ENCODE measurements around the gene STOX1.
"Not testable (repeated sequence)": the region's sequence is repeated elsewhere in the genome, so short reads cannot be mapped to it uniquely, and the experiment has no call there.

Gene STOX1

DNA sequence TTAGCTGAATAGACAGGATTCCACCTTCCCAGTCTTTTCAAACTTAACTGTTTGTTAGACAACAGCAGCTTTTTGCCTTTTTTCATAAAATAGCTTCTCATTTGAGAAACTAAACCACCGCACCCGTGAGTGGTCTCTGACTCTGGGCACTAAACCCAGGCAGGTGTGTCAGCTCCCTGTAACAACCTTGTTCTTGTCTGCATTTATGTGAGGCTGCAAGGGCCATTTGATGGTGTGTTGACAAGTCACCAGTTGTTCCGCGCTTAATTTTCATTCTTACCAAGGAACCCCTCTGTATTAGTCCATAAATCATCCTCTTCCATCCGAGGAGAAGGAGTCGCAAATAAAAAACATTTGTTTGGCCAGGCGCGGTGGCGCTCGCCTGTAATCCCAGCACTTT, 1.5 kb downstream of the STOX1 start:
- no peak for DNase-seq (ENCODE audit: low read depth)

DNA sequence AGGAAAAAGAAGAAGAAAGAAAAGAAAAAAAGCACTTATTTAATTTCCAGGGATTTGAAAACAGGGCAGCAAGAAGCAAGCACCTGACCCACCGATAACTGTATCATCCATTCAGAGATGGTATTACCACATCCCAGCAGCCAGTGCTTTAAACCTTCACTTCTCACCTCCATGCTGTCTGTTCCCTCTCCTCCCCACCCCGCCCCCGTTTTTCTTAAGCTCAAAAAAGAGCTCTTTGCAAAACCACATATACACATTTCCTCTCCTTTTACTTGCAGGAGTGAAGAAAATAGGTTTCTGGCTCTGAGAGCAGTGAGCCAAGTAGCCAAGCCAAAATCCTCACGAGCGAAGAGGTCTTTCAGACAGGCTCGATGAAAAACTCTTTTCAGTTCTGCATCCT, 2.2 kb downstream of the STOX1 start:
- no peak for DNase-seq (ENCODE audit: low read depth)

DNA sequence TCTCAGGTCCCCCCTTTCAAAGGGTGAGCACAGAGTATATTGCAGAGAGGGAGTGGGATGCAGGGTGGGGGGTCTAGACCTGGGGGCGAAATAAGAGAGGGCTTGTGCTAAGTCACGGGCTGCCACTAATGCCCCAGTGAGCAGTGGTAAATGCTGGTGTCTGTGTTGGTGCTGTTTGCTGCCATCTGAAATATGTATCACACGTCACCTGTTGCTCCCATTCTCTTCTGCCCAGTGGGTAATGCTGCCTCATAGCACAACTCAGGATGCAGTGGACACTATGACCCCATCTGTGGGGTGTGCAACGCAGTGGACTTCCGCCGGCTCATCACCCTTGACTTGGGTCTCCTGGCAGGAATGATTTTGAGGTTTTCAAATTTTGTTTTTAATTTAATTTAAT, 2.6 kb downstream of the STOX1 start:
- no peak for DNase-seq (ENCODE audit: low read depth)

DNA sequence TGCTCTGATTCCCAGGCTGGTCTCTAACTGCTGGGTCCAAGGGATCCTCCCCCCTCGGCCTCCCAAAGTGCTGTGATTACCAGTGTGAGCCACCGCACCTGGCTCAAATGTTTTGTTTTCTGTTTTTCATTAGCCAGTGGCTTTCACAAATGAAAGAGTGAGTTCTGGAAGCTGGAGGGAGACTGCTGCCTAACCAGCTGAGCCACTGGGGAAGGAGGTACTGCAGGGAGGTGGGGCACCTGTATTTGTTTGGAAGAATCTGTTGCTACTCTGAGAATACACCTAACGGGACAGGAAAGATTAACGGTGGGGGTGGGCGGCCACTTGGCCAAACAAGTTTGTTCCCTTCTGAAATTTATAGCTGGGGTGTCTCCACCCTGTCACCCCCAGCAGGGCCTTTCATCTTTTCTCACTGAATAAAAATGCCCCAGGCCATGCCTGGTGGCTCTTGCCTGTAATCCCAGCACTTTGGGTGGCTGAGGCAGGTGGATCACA, 4.7 kb downstream of the STOX1 start:
- DNase-seq (ENCODE audit: low read depth) = no peak

DNA sequence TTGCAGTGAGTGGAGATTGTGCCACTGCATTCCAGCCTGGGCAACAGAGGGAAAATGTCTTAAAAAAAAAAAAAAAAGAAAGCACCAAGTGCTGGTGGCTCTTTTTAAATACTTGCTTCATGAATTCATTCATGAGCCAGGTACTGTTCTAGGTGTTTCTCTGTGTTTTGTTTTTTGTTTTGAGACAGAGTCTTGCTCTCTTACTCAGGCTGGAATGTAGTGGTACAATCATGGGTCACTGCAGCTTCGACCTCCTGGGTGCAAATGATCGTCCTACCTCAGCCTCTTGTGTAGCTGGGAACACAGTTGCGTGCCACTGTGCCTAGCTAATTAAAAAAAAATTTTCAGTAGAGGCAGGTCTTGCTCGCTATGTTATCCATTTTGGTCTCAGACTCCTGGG, 5.3 kb downstream of the STOX1 start:
- DNase-seq (ENCODE audit: low read depth) = no peak

DNA sequence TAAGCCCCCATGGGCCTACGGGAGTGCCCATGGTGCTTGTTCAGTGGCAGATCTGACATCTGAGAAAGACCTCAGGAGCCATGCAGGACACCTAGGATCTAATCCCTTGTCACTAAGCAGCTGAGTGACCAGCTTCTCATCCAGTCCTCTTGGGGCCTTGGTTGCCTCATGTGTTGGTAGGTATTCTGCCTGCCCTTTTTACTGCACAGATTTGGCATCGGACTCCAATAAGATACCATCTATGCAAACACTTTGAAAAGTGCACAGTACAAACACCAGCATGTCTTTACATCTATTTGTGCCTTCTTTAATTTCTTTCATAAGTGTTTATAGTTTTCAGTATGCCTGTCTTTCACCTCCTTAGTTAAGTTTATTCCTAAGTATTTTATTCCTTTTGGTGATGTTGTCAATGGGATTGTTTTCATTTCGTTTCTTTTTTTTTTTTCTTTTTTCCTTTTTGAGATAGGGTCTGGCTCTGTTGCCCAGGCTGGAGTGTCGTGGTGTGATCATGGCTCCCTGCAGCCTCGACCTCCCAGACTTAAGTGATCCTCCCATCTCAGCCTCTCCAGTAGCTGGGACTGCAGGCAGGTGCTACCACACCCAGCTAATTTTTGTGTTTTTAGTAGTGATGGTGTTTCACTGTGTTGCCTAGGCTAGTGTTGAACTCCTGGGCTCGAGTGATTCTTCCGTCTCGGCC, 10.4 kb downstream of the STOX1 start:
- no peak for DNase-seq (ENCODE audit: low read depth)

DNA sequence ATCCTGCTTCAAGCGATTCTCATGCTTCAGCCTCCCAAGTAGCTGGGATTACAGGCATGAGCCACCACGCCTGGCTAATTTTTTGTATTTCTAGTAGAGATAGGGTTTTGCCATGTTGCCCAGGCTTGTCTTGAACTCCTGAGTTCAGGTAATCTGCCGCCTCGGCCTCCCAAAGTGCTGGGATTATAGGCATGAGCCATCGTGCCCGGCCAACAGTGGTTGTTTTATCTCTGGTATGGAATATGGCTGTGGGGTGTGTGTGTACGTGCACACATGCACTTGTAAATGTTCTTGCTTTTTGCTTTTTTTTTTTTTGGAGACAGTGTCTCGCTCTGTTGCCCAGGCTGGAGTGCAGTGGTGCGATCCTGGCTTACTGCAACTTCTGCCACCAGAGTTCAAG, 13.3 kb downstream of the STOX1 start:
- DNase-seq (ENCODE audit: low read depth) = not testable (repeated sequence)

DNA sequence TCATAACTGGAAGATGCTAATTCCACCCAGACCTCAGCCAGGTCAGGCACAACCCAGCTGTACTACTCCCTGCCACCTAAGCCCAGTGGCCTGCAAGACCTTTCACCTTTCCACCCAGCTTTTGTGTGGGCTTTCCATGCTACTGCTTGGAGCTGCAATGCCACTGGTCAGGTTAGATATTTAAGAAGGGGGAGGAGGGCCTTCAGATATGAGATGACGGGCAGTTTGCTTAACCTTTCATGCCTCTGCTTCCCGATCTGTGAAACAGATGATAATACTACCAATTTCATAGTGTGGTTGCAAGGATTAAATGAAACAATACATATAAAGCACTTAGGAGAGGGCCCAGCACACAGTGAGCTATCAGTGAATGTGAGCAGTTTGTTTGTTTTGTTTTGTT, 20.9 kb downstream of the STOX1 start:
- DNase-seq (ENCODE audit: low read depth) = no peak

DNA sequence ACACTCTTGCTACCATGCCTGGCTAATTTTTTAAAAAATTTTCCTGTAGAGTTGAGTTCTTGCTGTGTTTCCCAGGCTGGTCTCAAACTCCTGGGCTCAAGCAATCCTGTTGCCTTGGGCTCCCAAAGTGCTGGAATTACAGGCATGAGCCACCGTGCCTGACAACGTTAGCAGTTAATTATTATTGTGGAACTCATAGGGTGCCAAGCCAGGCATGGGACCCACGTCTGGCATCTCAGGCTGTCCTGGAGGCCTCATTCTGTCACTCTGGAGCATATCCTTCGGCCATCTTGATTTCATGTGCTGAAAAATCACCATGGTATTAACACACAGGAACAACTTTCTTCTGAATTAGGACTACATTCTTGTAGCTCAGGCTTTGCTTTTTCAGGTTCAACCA, 21.5 kb downstream of the STOX1 start:
- DNase-seq (ENCODE audit: low read depth) = no peak

DNA sequence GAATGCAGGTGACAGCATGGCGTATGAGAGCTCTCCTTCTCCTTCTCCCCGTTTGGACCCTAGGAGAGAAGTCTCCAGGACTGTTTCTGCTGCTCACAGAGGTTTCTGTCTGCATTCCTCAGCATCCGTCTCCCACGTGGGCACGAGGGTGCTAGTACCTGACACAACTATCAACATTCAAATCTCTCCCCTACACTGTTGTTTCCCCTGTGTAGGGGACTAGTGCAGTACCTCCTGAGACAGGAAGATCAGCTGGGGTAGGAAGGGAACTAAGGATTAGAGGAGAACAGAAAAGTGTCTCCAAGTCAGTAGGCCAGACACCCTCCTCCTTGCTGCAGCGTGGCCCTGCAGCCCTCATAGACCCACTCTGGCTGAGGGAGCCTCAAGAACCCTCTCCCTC, 29.0 kb downstream of the STOX1 start:
- no peak for DNase-seq (ENCODE audit: low read depth)

DNA sequence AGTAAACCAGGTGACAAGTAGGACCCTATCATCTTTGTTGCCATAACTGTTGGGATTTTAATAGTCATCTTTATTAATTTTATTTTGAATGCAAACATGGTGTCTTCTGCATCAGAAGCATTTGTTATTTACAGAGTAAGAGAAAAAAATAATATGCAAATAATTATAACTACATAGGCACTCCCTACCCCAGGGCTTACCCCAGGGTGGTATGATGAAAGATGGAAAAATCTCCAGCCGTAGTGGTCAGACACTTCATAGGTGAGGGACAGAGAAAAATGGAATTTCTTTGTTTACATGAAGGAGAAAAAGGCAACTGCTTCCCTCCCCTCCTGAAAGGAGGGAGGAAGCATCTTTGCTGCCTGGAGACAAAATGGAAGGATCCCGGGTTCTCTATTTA, 29.7 kb downstream of the STOX1 start:
- DNase-seq (ENCODE audit: low read depth) = no peak

DNA sequence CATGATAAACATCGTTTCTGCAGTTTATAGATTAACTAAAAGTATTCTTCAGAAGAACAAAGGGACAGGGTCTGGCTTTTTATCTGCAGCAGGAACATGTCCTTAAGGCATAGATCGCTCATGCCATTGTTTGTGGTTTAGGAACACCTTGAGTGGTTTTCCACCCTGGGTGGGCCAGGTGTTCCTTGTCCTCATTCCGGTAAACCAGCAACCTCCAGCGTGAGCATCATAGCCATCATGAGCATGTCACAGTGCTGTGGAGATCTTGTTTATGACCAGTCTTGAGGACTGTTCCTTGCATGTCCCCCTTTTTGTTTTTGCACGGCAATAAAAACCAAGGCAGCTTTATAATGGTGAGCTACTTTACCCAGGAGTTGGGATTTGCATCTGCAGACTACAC, 33.9 kb downstream of the STOX1 start:
- DNase-seq (ENCODE audit: low read depth) = no peak

DNA sequence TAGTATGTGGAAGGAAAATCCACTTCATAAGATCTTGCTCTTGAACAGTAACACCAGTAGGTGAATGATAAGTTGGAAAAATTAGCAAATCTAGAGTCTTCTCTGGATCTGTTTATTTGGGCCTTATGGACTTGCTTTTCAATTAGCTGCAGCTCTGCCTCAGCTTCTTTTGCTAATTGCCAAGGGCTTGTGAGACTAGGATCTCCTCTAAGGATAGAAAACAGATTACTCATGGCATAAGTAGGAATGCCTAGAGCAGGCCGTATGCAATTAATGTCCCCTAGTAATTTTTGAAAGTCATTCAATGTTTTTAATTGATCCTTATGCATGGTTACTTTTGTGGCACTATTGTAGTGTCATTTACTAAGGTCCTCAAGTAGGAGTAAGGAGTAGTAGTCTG, 37.3 kb downstream of the STOX1 start:
- no peak for DNase-seq (ENCODE audit: low read depth)

DNA sequence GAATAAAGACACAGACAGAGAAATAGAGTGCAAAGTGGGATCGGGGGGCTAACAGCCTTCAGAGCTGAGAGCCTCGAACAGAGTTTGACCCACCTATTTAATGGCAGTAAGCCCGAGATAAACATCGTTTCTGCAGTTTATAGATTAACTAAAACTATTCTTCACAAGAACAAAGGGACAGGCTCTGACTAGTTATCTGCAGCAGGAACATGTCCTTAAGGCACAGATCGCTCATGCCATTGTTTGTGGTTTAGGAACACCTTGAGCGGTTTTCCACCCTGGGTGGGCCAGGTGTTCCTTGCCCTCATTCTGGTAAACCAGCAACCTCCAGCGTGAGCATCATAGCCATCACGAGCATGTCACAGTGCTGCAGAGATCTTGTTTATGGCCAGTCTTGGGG, 40.8 kb downstream of the STOX1 start:
- not testable (repeated sequence) for DNase-seq (ENCODE audit: low read depth)

DNA sequence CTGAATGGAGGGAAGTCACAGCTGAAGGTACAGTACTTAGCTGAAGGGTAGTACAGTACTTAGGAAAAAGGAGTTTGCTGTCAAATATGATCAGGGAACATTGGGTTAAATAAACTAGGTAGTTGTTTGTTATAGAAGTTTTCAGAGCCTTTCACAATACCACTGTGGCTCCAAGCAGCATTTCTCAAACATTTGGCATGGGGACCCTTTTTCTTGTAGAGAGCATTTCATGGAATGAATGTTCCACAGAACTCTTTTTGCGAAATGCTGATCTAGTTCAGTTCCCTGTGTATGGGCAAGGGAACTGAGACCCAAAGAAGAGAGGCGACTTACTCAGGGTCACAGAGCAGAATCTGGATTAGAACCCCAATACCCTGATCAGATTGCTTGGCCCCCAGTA, 42.3 kb downstream of the STOX1 start:
- no peak for DNase-seq (ENCODE audit: low read depth)

DNA sequence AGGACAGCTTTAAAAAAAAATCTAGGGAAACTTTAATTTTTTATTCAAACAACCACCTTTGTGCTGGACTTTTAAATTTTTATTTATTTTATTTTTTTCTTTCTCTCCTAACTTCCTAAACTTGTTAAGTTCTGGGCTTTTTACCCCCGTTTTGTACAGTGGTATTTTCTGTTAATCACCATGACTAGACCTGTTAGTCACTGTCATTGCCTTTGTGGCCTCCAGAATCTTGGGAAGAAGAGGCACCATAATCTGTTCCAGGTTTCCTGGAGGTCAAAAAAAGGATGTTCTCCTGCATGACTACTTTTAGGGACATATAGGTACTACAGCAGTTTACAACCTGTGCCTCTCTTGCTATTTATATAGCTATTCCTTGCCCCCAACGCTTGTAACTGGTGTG, 42.7 kb downstream of the STOX1 start:
- no peak for DNase-seq (ENCODE audit: low read depth)

DNA sequence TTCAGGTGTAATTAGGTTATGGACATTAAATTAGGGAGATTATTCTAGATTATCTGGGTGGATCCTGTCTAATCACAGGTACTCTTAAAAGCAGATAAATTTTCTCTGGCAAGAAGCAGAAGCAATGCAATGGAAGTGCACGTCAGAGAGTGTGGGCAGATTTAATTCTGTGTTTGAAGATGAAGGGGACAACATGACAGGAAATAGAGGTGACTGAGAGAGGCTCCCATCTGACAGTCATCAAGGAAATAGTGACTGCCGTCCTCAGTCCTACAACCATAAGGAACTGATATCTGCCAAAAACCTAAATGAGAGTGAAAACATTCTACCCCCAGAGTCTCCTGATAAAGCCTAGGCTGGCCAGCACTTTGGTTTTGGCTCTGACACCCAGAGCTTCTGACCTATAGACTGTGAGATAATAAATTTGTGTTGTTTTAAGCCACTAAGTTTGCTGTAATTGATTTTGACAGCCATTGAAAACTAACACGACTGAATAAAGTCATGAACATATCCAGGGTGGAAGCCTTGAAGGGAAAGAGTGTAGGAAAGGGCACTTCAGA, 43.3 kb downstream of the STOX1 start:
- no peak for DNase-seq (ENCODE audit: low read depth)

DNA sequence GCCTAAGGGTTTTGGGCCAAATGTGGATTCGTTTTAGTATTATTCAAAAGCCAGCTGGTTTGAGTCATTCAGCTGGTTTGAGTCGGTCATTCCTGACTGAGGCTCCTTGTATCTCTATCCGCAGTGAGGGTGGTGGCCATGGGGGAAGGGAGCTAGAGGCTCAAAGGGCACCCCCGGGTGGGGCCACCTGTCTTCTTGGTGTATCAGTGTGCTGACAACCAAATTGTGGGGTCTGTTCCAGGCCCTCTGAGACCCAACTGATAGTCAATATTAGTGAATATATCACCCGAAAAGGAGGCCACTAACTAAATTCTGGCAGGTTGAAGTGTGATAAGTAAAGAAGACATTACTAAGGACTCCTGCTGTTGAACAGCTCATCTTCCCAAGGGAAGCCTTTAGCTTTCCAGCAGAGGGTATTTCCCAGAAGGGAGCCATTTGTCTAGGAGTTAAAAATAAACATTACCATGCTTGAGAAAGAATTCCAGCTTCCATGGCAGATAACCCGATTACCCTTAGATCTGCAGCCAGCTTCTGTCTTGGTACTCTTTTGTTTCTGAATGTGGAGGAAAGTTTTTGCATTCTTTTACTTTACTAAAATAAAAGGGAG, 43.9 kb downstream of the STOX1 start:
- DNase-seq (ENCODE audit: low read depth) = no peak

DNA sequence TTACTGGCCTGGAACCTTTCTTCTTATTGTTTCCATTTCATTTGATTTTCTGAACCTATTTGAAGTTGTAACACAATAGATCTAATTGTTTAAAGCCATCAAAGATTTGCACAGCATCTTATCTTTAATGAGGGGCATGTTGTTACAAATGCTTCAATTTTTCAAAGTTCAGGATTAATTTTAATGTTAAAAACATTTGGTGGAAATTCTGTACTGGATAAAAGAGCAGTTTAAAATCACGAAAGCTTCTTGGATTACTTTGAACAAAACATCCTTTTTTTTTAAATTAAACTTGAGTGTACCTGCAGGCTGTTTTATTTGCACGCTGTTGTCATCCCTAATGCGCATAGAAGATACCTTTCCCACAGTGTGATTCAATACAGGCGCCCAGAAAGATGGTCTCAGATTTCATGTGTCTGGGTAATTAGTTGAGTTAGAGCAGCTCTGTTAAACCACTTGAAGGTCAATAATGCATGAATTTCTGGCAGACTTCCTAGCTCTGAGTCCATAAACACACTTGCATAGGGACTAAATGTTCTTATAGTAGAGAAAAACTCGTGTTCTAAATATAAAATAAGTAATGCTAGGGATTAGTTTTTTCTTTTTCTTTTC, 44.5 kb downstream of the STOX1 start:
- no peak for DNase-seq (ENCODE audit: low read depth)

DNA sequence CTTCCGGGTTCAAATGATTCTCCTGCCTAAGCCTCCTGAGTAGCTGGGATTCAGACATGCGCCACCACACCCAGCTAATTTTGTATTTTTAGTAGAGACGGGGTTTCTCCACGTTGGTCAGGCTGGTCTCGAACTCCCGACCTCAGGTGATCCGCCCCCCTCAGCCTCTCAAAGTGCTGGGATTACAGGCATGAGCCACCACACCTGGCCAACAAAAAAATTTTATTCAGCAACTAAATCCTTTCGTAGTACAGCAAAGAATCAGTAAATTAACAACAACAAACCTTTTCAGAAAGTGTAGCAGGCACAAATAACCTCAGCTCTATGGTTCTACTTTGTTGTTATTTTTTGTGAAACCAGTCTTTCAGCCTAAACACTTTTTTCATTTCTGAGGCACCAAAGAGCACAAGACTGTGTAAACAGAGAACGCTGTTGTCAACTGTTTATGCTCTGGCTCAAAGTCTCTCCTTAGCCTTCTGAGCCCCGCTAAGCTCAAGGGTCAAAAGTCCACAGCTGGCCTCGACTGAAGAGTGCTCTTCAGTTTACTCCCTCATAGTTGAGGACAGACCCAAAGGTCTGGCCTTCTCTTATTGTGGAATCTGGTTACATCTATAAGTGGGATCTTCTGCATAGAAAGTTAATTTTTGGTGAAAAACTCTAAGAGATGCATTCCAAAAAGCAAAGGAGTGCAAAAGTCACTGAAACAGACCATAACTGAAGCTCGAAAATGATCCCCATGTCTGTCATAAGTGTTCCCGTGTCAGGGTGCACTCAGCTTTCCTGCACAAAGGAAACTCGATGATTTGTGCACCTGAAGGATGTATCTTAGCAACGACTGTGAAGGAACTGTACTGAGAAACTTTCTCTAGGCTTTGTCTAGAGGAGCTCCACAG, 49.2 kb downstream of the STOX1 start:
- no peak for DNase-seq (ENCODE audit: low read depth)

DNA sequence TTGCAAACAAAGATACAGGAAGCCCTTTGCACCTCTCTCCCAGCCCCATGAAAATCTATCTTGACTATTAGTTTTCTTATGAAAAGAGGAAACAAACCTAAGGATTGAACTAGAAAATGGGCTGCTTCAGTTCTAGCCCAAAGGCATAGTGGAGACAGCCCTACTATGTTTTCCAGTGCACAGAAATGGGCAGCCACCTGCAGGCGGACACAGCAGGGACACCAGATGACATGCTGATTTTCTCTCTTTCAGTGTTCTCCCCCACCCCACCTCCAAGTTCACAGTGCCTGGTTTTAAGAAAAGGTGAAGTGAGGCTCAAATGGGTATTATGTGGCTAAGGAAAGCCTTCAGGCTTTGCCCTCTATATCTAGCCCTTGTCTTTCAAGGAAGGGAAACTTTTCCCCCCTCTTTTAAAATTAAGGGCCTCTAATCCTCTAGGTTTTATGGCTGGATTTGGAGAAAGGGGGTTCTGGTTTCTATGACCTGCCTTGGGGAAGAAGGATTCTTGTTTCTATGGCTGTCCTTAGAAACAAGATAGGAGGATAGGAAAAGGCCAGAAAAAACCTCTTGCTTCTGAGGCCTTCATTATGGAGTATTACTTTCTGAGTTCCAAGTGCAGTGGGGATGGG, 50.3 kb downstream of the STOX1 start:
- no peak for DNase-seq (ENCODE audit: low read depth)

DNA sequence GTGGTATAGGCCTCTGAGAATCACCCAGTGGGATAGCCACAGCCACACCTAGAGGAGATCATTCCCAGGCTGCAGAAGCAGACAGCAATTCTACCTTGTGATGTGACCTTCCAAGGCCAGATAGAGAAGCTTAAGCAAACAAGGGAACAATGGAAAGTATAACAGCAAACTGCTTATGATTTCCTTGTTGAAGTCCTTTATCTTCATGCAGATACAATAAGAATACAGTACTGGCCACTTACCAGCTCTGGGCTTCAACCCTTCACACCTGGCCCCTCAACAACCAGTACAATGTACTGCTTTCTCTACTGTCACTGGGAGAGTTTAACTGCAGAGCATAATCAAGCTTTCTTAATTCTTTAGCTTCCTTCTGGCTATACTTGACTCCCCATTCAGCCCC, 51.2 kb downstream of the STOX1 start:
- DNase-seq (ENCODE audit: low read depth) = no peak
